Activated CD4-positive, alpha-beta T cell treated with anti-CD3 and anti-CD28 coated beads, Interleukin-2, amount 10 ng/mL, durations not matched to agents 7 days and 5 days (primary cell): ENCODE measurements around the gene ING2. TPM values are rescaled to one million over a fixed set of nuclear protein-coding genes. Genes with fewer than 3 reads are reported as not detected.
"Not testable (repeated sequence)": the region's sequence is repeated elsewhere in the genome, so short reads cannot be mapped to it uniquely, and the experiment has no call there.

Experiments
- CTCF ChIA-PET: fragments of 350-600 bp; sonication (Branson Sonifier 250); formaldehyde crosslinking; loops from one replicate; lab custom pipeline; 2021; ENCODE audit warnings: antibody characterized with exemption; lab: Charles Lee
- POLR2A ChIA-PET: fragments of 350-600 bp; sonication (Branson Sonifier 250); formaldehyde crosslinking; loops from one replicate; lab custom pipeline; 2021; ENCODE audit warnings: antibody characterized with exemption; lab: Charles Lee
- DNase-seq: peaks from one replicate; pipeline ENCODE4 v3.0.0-alpha.2; 2020
- H3K27ac Mint-ChIP-seq: one replicate; pipeline ENCODE4 v1.8.0; 2021; ENCODE audit warnings: mild to moderate bottlenecking, moderate library complexity, mixed read lengths
- H3K27me3 Mint-ChIP-seq: one replicate; pipeline ENCODE4 v1.8.0; 2021; ENCODE audit warnings: mixed read lengths
- H3K36me3 Mint-ChIP-seq: one replicate; pipeline ENCODE4 v1.8.0; 2021; ENCODE audit warnings: low read depth, mixed read lengths
- H3K4me1 Mint-ChIP-seq: one replicate; pipeline ENCODE4 v1.8.0; 2021; ENCODE audit warnings: mixed read lengths
- H3K4me3 Mint-ChIP-seq: one replicate; pipeline ENCODE4 v1.8.0; 2021; ENCODE audit warnings: mild to moderate bottlenecking, moderate library complexity, mixed read lengths
- H3K9me3 Mint-ChIP-seq: one replicate; pipeline ENCODE4 v1.8.0; 2021; ENCODE audit warnings: mixed read lengths
- total RNA-seq, 2 experiments: library from RNA; stranded (reverse); gene quantifications; one replicate each; pipeline ENCODE4 v1.2.3, GENCODE V29; 2021

Gene ING2
- total RNA-seq, 2 experiments from 2014 or later = 11.5 to 12.8 TPM

DNA sequence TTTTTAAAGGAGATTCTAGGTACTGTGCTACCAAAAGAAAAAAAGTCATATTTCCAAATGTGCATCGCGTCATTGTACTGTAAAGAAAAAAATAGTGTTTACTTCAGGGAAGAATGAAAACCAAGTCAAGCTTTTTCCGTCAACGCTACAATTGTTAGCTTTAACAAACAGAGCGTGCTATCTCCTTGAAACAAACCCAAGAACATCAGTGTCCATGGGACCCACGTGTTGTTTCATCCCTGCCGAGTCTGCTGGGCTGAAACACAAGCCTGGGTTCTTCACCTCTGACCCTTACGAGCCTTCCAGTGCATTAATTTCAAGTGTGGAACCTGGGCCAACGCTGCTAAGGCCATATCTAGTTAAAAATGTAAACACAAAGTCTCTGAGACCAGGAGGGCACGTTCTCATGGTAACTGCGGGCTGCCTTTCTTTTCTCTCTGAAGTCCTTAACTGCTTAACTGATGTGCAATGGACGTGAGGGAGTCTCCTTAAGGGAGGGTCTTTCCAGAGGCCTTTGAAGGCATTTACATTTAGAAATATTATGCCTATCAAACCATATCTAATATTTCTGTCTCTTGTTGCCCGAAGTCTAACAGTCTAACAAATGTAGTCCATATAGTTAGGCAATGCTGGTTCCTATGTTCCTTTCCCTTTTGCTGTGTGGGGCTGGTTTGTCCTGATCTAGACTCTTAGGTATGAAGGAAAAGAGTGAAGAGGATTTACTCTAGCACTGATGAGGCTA, 36.3 kb downstream of the ING2 start:
- CTCF ChIA-PET = no interaction called here
- H3K4me1 Mint-ChIP-seq = no peaks in the 10 kb centered on the region
- H3K27me3 Mint-ChIP-seq = peaks cover 16% of the 10 kb centered on the region

DNA sequence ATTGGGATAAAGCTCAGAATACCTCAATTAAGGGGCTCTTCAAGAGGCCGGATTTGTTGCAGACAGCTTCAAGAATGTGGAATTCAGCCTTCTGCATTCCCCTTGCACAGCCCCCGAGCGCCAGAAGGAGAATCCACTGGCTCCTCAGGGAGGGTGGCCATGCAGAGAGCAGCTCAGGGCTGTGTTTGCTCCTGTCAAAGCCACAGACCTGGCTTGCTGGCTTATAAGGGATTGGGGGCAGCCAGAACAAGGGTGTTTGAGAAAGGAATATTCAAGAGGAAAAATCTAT, 36.8 kb downstream of the ING2 start:
- ChIA-PET POLR2A (no interaction called here), CTCF (no interaction called here)
- Mint-ChIP-seq H3K36me3 (no peaks in the 10 kb centered on the region), H3K4me3 (no peak overlapping the region), H3K27me3 (peaks cover 16% of the 10 kb centered on the region), H3K9me3 (no peaks in the 10 kb centered on the region), H3K27ac (no peak overlapping the region), H3K4me1 (no peaks in the 10 kb centered on the region)
- no peak for DNase-seq

More for the DNA sequence above, 36.3 kb downstream of the ING2 start:
- DNase-seq = no peak
- Mint-ChIP-seq H3K4me3 (no peak overlapping the region), H3K9me3 (no peaks in the 10 kb centered on the region), H3K36me3 (no peaks in the 10 kb centered on the region), H3K27ac (no peak overlapping the region)
- POLR2A ChIA-PET = no interaction called here

DNA sequence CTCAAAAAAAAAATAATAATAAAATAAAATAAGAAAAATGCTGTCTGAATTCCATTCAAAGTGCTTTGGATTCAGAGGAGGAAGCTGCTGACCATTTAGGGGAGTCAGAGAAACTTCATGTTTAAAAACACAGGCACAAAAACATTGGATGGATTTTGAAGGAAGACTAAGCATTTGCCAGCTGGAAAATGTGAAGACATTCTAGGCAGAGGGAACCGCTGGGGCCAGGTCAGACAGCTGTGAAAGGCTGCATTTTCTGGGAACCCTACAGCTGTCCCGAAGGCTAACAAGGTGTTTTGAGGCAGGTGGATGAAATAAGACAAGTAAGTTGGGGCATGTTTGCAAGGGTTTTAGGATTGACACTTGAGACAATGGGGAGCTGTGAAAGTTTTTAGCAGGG, 38.6 kb downstream of the ING2 start:
- H3K27ac Mint-ChIP-seq = no peak overlapping the region
- peaks cover 18% of the 10 kb centered on the region for H3K27me3 Mint-ChIP-seq
- CTCF ChIA-PET = no interaction called here
- no peaks in the 10 kb centered on the region for H3K36me3 Mint-ChIP-seq
- H3K4me1 Mint-ChIP-seq = no peaks in the 10 kb centered on the region
- DNase-seq = no peak
- no peak overlapping the region for H3K4me3 Mint-ChIP-seq
- no peaks in the 10 kb centered on the region for H3K9me3 Mint-ChIP-seq
- POLR2A ChIA-PET = no interaction called here

DNA sequence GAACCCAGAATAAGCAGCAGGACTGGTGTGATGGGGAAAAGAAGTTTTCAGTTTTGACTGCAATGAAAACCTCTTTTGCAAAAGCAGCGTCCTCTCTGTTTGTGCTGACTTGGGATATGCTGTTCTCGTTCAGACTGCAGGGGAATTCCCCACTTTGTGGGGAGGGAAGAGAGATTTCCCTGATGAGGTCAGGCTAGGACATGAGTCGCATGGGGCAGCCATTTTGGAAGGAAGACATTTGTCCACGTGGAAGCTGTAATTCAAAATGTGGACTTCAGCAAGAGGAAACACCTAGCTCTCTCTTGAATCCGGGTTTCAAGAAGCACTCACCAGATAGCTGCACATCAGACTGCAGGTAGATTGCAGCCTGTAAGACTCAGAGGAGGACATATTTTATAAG, 39.3 kb downstream of the ING2 start:
- no peak for DNase-seq
- H3K4me3 Mint-ChIP-seq = no peak overlapping the region
- no peaks in the 10 kb centered on the region for H3K4me1 Mint-ChIP-seq
- peaks cover 18% of the 10 kb centered on the region for H3K27me3 Mint-ChIP-seq
- H3K27ac Mint-ChIP-seq = no peak overlapping the region
- H3K9me3 Mint-ChIP-seq = no peaks in the 10 kb centered on the region
- H3K36me3 Mint-ChIP-seq = no peaks in the 10 kb centered on the region
- POLR2A ChIA-PET = no interaction called here
- CTCF ChIA-PET = no interaction called here

DNA sequence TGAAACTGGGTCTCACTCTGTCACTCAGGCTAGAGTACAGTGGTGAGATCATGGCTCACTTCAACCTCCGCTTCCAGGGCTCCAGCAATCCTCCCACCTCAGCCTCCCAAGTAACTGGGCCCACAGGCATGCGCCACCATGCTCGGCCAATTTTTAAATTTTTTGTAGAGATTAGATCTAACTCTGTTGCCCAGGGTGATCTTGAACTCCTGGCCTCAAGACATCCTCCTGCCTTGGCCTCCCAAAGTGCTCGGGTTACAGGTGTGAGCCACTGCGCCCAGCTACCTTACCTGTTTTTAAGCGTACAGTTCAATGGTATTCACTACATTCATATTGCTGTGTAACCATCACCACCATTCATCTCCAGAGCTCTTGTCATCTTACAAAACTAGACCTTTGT, 41.5 kb downstream of the ING2 start:
- Mint-ChIP-seq H3K4me1 (no peaks in the 10 kb centered on the region), H3K27ac (no peak overlapping the region), H3K27me3 (peaks cover 15% of the 10 kb centered on the region), H3K36me3 (no peaks in the 10 kb centered on the region), H3K4me3 (no peak overlapping the region), H3K9me3 (peaks cover 1% of the 10 kb centered on the region)
- ChIA-PET POLR2A (no interaction called here), CTCF (no interaction called here)
- no peak for DNase-seq

DNA sequence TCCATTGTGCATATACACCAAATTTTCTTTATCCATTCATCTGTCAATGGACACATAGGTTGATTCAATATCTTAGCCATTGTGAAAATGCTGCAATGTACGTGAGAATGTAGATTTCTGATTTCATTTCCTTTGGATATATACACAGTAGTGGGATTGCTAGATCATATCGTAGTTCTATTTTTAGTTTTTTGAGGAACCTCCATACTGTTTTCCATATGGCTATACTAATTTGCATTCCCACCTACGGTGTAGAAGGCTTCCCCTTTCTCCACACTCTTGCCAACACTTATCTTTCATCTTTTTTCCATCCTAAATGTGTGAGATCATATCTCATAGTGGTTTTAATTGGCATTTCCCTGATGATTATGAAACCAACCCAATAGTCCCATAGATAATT, 43.4 kb downstream of the ING2 start:
- Mint-ChIP-seq H3K9me3 (peaks cover 10% of the 10 kb centered on the region), H3K36me3 (no peaks in the 10 kb centered on the region), H3K27ac (no peak overlapping the region), H3K4me3 (no peak overlapping the region), H3K27me3 (peaks cover 7% of the 10 kb centered on the region), H3K4me1 (no peaks in the 10 kb centered on the region)
- CTCF ChIA-PET = interaction anchor here (0.7 kb wide), 1 partner anchor 548 kb away, joined by 5 read pairs; no protein-coding TSS in a partner anchor
- no peak for DNase-seq
- POLR2A ChIA-PET = no interaction called here

DNA sequence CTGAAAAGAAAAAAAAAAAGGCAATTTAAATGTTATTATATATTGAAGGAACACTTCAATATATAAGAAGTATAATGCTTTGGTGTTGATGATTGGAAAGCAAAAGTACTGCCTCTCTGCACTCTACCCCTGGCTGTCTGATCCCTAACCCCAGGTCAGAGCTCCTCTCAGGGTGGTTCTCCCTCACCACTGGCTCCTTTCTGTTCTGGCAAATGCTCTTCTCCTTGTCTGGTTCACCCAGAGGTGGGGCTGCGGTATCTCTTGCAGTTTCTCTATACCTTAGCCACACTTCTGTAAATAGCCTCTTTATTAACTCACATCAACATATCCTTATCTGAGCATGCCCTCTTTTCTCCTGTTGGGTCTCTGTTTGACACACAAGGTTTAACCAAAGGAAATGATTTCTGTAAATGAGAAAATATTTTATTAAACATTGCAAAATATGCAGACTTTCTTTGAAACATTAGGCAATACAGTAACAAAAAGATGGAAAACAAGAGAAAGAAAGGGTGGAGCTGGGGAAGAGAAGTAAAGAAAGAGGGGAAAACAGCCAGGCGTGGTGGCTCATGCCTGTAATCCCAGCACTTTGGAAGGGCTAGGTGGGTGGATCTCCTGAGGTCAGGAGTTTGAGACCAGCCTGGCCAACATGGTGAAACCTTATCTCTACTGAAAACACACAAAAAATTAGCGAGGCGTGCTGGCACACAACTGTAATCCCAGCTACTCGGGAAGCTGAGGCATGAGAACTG, 45.7 kb downstream of the ING2 start:
- POLR2A ChIA-PET = no interaction called here
- Mint-ChIP-seq H3K36me3 (no peaks in the 10 kb centered on the region), H3K27me3 (peaks cover 2% of the 10 kb centered on the region), H3K4me1 (no peaks in the 10 kb centered on the region), H3K9me3 (peaks cover 10% of the 10 kb centered on the region), H3K4me3 (no peak overlapping the region), H3K27ac (no peak overlapping the region)
- CTCF ChIA-PET = no interaction called here
- no peak for DNase-seq

DNA sequence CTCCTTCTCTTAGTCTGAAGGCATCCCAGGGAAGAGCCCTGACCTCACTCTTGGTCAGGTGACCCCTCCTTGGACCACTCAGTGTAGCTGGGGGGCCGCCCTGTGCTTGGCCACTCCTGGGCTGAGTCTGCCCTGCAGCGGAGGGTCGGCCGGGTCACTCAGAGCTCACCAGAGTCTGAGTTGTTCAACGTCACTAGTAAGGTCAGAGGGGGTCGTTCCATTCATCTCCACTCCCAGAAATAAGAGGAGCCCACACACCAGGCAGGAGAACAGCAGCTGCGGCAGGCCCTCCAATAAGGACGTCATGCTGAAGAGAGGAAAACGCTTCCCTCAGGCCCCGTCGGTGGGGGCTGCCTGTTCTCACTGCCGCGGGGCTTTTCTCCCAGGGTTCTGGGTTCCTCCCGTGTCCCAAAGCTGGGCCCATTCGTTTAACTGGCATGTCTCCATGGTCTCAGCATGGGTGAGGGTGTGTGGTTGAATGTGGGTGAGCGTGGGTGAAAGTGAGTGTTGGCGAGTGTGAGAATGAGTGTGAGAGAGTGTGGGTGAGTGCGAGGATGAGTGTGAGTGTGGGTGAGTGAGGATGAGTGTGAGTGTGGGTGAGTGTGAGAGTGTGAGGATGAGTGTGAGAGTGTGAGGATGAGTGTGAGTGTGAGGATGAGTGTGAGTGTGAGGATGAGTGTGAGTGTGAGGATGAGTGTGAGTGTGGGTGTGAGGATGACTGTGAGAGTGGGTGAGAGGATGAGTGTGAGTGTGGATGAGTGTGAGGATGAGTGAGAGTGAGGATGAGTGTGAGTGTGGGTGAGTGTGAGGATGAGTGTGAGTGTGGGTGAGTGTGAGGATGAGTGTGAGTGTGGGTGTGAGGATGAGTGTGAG, 47.7 kb downstream of the ING2 start:
- no peak for DNase-seq
- Mint-ChIP-seq H3K4me1 (no peaks in the 10 kb centered on the region), H3K9me3 (peaks cover 10% of the 10 kb centered on the region), H3K36me3 (no peaks in the 10 kb centered on the region), H3K27ac (no peak overlapping the region), H3K4me3 (no peak overlapping the region), H3K27me3 (peaks cover 2% of the 10 kb centered on the region)
- ChIA-PET POLR2A (no interaction called here), CTCF (no interaction called here)

DNA sequence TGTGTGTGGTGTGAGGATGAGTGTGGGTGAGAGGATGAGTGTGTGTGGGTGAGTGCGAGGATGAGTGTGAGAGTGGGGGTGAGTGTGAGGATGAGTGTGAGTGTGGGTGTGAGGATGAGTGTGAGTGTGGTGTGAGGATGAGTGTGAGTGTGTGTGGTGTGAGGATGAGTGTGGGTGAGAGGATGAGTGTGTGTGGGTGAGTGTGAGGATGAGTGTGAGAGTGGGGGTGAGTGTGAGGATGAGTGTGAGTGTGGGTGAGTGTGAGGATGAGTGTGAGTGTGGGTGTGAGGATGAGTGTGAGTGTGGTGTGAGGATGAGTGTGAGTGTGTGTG, 48.3 kb downstream of the ING2 start:
- H3K27me3 Mint-ChIP-seq, POLR2A ChIA-PET, DNase-seq, H3K36me3 Mint-ChIP-seq, H3K4me1 Mint-ChIP-seq, H3K9me3 Mint-ChIP-seq, H3K27ac Mint-ChIP-seq, CTCF ChIA-PET, H3K4me3 Mint-ChIP-seq: not testable (repeated sequence)

DNA sequence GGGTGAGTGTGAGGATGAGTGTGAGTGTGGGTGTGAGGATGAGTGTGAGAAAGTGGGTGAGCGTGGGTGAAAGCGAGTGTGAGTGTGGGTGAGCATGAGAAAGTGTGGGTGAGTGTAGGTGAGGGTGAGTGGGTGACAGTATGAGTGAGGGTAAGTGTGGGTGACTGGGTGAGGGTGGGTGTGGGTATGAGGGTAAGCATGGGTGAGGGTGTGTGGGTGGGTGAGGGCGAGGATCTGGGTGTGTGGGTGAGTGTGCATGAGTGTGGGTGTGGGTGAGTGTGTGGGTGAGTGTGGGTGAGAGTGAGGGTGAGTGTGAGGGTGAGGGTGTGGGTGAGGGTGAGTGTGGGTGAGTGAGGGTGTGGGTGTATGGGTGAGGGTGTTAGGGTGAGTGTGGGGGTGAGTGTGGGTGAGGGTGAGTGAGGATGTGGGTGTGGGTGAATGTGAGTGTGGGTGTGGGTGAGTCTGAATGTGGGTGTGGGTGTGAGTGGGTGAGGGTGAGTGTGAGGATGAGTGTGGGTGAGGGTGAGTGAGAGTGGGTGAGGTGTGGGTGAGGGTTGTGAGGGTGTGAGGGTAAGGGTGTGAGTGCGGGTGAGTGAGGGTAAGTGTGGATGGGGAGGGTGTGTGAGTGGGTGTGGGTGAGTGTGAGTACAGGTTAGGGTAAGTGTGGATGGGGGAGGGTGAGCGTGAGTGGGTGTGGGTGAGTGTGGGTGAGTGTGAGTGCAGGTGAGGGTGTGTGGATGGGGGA, 48.9 kb downstream of the ING2 start:
- Mint-ChIP-seq H3K36me3 (no peaks in the 10 kb centered on the region), H3K4me1 (no peaks in the 10 kb centered on the region), H3K27me3 (no peaks in the 10 kb centered on the region), H3K4me3 (no peak overlapping the region), H3K27ac (no peak overlapping the region), H3K9me3 (peaks cover 10% of the 10 kb centered on the region)
- ChIA-PET CTCF (no interaction called here), POLR2A (no interaction called here)
- no peak for DNase-seq

DNA sequence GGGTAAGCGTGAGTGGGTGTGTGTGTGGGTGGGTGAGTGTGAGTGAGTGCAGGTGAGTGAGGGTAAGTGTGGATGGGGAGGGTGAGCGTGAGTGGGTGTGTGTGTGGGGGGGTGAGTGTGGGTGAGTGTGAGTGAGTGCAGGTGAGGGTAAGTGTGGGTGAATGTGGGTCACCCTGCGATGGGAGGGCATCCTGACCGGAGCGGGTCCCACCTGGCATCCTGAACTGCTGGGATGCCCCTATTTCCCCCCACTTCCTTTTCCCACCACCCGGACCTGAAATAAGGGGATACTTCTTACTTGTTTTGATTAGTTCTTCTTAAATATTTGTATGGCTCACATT, 49.5 kb downstream of the ING2 start:
- H3K4me3 Mint-ChIP-seq = no peak overlapping the region
- H3K27me3 Mint-ChIP-seq = peaks cover 2% of the 10 kb centered on the region
- ChIA-PET POLR2A (no interaction called here), CTCF (no interaction called here)
- no peak for DNase-seq
- H3K9me3 Mint-ChIP-seq = peaks cover 10% of the 10 kb centered on the region
- H3K4me1 Mint-ChIP-seq = no peaks in the 10 kb centered on the region
- no peak overlapping the region for H3K27ac Mint-ChIP-seq
- no peaks in the 10 kb centered on the region for H3K36me3 Mint-ChIP-seq

DNA sequence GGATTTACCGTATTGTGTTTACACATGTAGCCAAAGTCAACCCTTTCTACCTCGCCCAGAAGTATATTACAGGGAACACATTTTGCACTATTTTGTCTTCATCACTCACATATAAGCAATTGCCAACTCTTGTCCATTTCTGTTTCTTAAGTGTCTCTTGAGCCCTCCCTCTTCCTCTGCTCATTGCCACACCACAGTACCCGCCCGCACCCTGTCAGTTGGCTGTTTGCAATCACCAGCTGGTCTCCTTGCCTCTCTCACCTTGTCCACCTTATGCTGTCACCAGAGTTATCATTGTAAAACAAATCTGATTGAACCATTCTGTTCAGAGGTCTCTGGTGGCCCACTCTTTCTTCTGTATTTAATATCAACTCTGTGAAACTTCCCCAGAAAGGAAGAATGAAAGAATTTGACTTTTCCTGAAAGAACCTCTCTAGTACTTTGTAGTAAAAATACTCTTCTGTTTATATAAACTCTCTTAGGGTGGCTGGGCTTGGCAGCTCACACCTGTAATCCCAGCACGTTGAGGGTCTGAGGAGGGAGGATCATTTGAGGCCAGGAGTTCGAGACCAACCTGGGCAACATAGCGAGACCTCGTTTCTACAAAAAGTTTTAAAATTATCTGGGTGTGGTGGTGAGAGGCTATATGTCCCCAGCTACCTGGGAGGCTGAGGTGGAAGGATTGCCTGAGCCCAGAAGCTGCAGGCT, 50.2 kb downstream of the ING2 start:
- H3K4me1 Mint-ChIP-seq = no peaks in the 10 kb centered on the region
- no peak for DNase-seq
- no peak overlapping the region for H3K4me3 Mint-ChIP-seq
- H3K27ac Mint-ChIP-seq = no peak overlapping the region
- CTCF ChIA-PET = interaction anchor here (0.6 kb wide), 1 partner anchor 1358 kb away, joined by 3 read pairs; no protein-coding TSS in a partner anchor
- no peaks in the 10 kb centered on the region for H3K36me3 Mint-ChIP-seq
- POLR2A ChIA-PET = no interaction called here
- peaks cover 10% of the 10 kb centered on the region for H3K9me3 Mint-ChIP-seq
- H3K27me3 Mint-ChIP-seq = peaks cover 2% of the 10 kb centered on the region
